SHP77 (cell line): ENCODE results near the gene RIT2.

ENCODE experiments used
- DNase-seq, 2 experiments: peaks; one replicate each; lab custom pipeline; 2025; lab: John Stamatoyannopoulos, UW

Gene RIT2

GRCh38 chr18:43115076-43115921, at the start of gene RIT2:
Gene RIT2 (minus strand): TSS chr18:43115685.
- DNase-seq = peak in 1 of 2 experiments; percentile 37

GRCh38 chr18:43161528-43161927, 46.0 kb upstream of the RIT2 start:
- no peak for DNase-seq

GRCh38 chr18:43160509-43160908, 45.0 kb upstream of the RIT2 start:
- no peak for DNase-seq

- no peak for DNase-seq
Measured at GRCh38 chr18:43159926-43160325, 44.4 kb upstream of the RIT2 start.

GRCh38 chr18:43159086-43159770, 43.7 kb upstream of the RIT2 start:
- DNase-seq = no peak

GRCh38 chr18:43158381-43158780, 42.9 kb upstream of the RIT2 start:
- DNase-seq = no peak

- DNase-seq = no peak
Measured at GRCh38 chr18:43155842-43156241, 40.4 kb upstream of the RIT2 start.

- no peak for DNase-seq
Measured at GRCh38 chr18:43148231-43148630, 32.7 kb upstream of the RIT2 start.

- no peak for DNase-seq
Measured at GRCh38 chr18:43141208-43141607, 25.7 kb upstream of the RIT2 start.

- DNase-seq = no peak
Measured at GRCh38 chr18:43139288-43139946, 23.9 kb upstream of the RIT2 start.

GRCh38 chr18:43134876-43135275, 19.4 kb upstream of the RIT2 start:
- no peak for DNase-seq

GRCh38 chr18:43130716-43131260, 15.3 kb upstream of the RIT2 start:
- no peak for DNase-seq

- DNase-seq = peak; percentile 8 to 28
Measured at GRCh38 chr18:43129946-43130524, 14.6 kb upstream of the RIT2 start.

- DNase-seq = no peak
Measured at GRCh38 chr18:43125471-43125870, 10.0 kb upstream of the RIT2 start.

- no peak for DNase-seq
Measured at GRCh38 chr18:43122955-43123354, 7.5 kb upstream of the RIT2 start.

- DNase-seq = no peak
Measured at GRCh38 chr18:43116699-43117294, 1.3 kb upstream of the RIT2 start.

- no peak for DNase-seq
Measured at GRCh38 chr18:43113220-43113895, 2.1 kb downstream of the RIT2 start.

- DNase-seq = no peak
Measured at GRCh38 chr18:43108882-43109281, 6.6 kb downstream of the RIT2 start.

- no peak for DNase-seq
Measured at GRCh38 chr18:43108469-43108868, 7.0 kb downstream of the RIT2 start.

GRCh38 chr18:43093646-43094045, 21.8 kb downstream of the RIT2 start:
- DNase-seq = no peak

GRCh38 chr18:43092539-43092938, 22.9 kb downstream of the RIT2 start:
- no peak for DNase-seq
